GM21529 (cell line): ENCODE measurements around the gene TRIM65.
A peak's percentile ranks its signal among the peaks of the same experiment; 100 is the strongest.

Experiments used
- ATAC-seq: cut with Tn5 transposase; IDR thresholded peaks from one replicate; pipeline ENCODE4 v1.9.1; 2021; ENCODE audit not compliant: unreplicated experiment

Gene TRIM65

GRCh38 chr17:75917141-75917916, 20.6 kb upstream of the TRIM65 start:
- ATAC-seq = no peak

- no peak for ATAC-seq
These were observed 18.5 kb upstream of the TRIM65 start for GRCh38 chr17:75915268-75915667.

- ATAC-seq = no peak
These were observed 18.0 kb upstream of the TRIM65 start for GRCh38 chr17:75914643-75915267.

GRCh38 chr17:75913537-75914210, 16.9 kb upstream of the TRIM65 start:
- no peak for ATAC-seq

- ATAC-seq = no peak
These were observed 13.9 kb upstream of the TRIM65 start for GRCh38 chr17:75910699-75911098.

GRCh38 chr17:75909812-75910274, 13.1 kb upstream of the TRIM65 start:
- ATAC-seq = no peak

GRCh38 chr17:75909051-75909811, 12.5 kb upstream of the TRIM65 start:
- no peak for ATAC-seq

GRCh38 chr17:75908201-75908600, 11.4 kb upstream of the TRIM65 start:
- ATAC-seq = no peak

GRCh38 chr17:75906143-75906884, 9.6 kb upstream of the TRIM65 start:
- no peak for ATAC-seq

- peak; percentile 91 for ATAC-seq
These were observed 8.2 kb upstream of the TRIM65 start, which contains the start of gene MRPL38 for GRCh38 chr17:75904749-75905521. Gene MRPL38, minus strand, starts transcription at chr17:75904884. Its CDS starts 9 bp downstream, at chr17:75904875.

GRCh38 chr17:75902406-75902805, 5.7 kb upstream of the TRIM65 start:
- no peak for ATAC-seq

GRCh38 chr17:75901727-75902126, 5.0 kb upstream of the TRIM65 start:
- ATAC-seq = no peak

- no peak for ATAC-seq
These were observed 4.2 kb upstream of the TRIM65 start for GRCh38 chr17:75900691-75901533.

GRCh38 chr17:75899767-75900468, 3.2 kb upstream of the TRIM65 start:
- no peak for ATAC-seq

- no peak for ATAC-seq
These were observed 2.6 kb upstream of the TRIM65 start for GRCh38 chr17:75899353-75899752.

- ATAC-seq = no peak
These were observed 2.0 kb upstream of the TRIM65 start for GRCh38 chr17:75898791-75899190.

GRCh38 chr17:75898065-75898464, 1.3 kb upstream of the TRIM65 start:
- ATAC-seq = no peak
